H1 (cell line): ENCODE results near the gene CLCN5. TPM values are rescaled to one million over a fixed set of nuclear protein-coding genes. Genes with fewer than 3 reads are reported as not detected.

ENCODE experiments used
- CTCF ChIA-PET: fragments of 300-600 bp; sonication (Branson Sonifier 250); formaldehyde crosslinking; loops from one replicate; lab custom pipeline; 2021; ENCODE audit not compliant: partially characterized antibody; lab: Charles Lee
- POLR2A ChIA-PET: fragments of 300-600 bp; sonication (Branson Sonifier 250); formaldehyde crosslinking; loops from one replicate; lab custom pipeline; 2021; ENCODE audit warnings: inconsistent platforms; ENCODE audit not compliant: partially characterized antibody; lab: Charles Lee
- DNase-seq, 2 experiments: peaks; one replicate each; pipeline versions ENCODE4 v3.0.0 to v3.0.0-alpha.2; 2010 to 2022; ENCODE audit warnings: low spot score in 2 of 2, low read depth in 1 of 2, mixed read lengths in 1 of 2
- FAIRE-seq: peaks from 2 replicates; lab custom pipeline; 2011; peaks lifted over from hg19 to GRCh38; lab: Jason Lieb, UNC
- H2AFZ ChIP-seq: 2 replicates; pipeline ENCODE4 v1.8.1; 2012; ENCODE audit warnings: low read length, inconsistent platforms
- H2AK5ac ChIP-seq: 2 replicates; pipeline ENCODE4 v1.6.1; 2013; ENCODE audit warnings: low read depth, low read length
- H2BK120ac ChIP-seq: replicated peaks from 2 replicates; pipeline ENCODE3; 2013; ENCODE audit warnings: low read depth, low read length, inconsistent platforms
- H2BK12ac ChIP-seq: 2 replicates; pipeline ENCODE4 v1.6.1; 2013; ENCODE audit warnings: low read depth, low read length
- H2BK15ac ChIP-seq: 2 replicates; pipeline ENCODE4 v1.6.1; 2013; ENCODE audit warnings: low read length
- H2BK20ac ChIP-seq: 2 replicates; pipeline ENCODE4 v1.6.1; 2013; ENCODE audit warnings: low read length
- H2BK5ac ChIP-seq: 2 replicates; pipeline ENCODE4 v1.6.1; 2013; ENCODE audit warnings: low read depth, low read length
- H3K14ac ChIP-seq: 2 replicates; pipeline ENCODE4 v1.6.1; 2013; ENCODE audit warnings: inconsistent platforms; ENCODE audit not compliant: insufficient read length
- H3K18ac ChIP-seq: 2 replicates; pipeline ENCODE4 v1.6.1; 2013; ENCODE audit warnings: low read length; ENCODE audit errors: extremely low read depth
- H3K23ac ChIP-seq: 2 replicates; pipeline ENCODE4 v1.6.1; 2013; ENCODE audit warnings: inconsistent platforms; ENCODE audit not compliant: insufficient read length
- H3K23me2 ChIP-seq: 2 replicates; pipeline ENCODE4 v1.6.1; 2013; ENCODE audit warnings: low read depth, low read length
- H3K27ac ChIP-seq: 2 replicates; pipeline ENCODE4 v1.6.1; 2011; ENCODE audit warnings: low read depth, low read length, inconsistent platforms
- H3K27me3 ChIP-seq, 4 experiments: replicated peaks in 1 of 4; 1 replicate in 1 of 4; 2 replicates in 3 of 4; pipeline versions ENCODE4 v1.6.1 to v1.8.1; 2011 to 2013; ENCODE audit warnings: low read length in 3 of 4, mild to moderate bottlenecking in 3 of 4, inconsistent platforms in 2 of 4, mixed read lengths in 2 of 4, moderate library complexity in 1 of 4; ENCODE audit not compliant: control insufficient read depth in 3 of 4, insufficient read depth in 3 of 4; ENCODE audit errors: extremely low read depth in 1 of 4
- H3K36me3 ChIP-seq, 4 experiments: 2 replicates each; pipeline versions ENCODE4 v1.6.1 to v1.8.1; 2011 to 2013; ENCODE audit warnings: mild to moderate bottlenecking in 4 of 4, low read length in 3 of 4, moderate library complexity in 2 of 4, control low read depth in 1 of 4, inconsistent platforms in 1 of 4; ENCODE audit not compliant: insufficient read depth in 4 of 4, control insufficient read depth in 2 of 4
- H3K4ac ChIP-seq: replicated peaks from 2 replicates; pipeline ENCODE3; 2013; ENCODE audit warnings: low read length, low read depth, mixed read lengths, inconsistent platforms; ENCODE audit not compliant: insufficient read length
- H3K4me1 ChIP-seq, 4 experiments: replicated peaks in 1 of 4; 1 replicate in 1 of 4; 2 replicates in 3 of 4; pipeline versions ENCODE4 v1.6.1 to v1.8.1; 2011 to 2013; ENCODE audit warnings: low read length in 3 of 4, inconsistent platforms in 2 of 4, mixed read lengths in 1 of 4; ENCODE audit not compliant: insufficient read depth in 4 of 4, control insufficient read depth in 3 of 4
- H3K4me2 ChIP-seq, 2 experiments: 2 replicates each; pipeline versions ENCODE4 v1.6.1 to v1.8.1; 2011 to 2013; ENCODE audit warnings: low read depth in 2 of 2, low read length in 2 of 2, control low read depth in 1 of 2, inconsistent platforms in 1 of 2, mild to moderate bottlenecking in 1 of 2; ENCODE audit not compliant: insufficient read depth in 1 of 2
- H3K4me3 ChIP-seq, 4 experiments: fragments of 200-600, 300-600 bp in 1 of 4; sonication (generic), shearing (Covaris generic), sonication (Bioruptor Twin) in 1 of 4; 2 replicates each; pipeline versions ENCODE4 v1.5.1 to v1.8.1; 2011 to 2016; ENCODE audit warnings: low read length in 4 of 4, low read depth in 3 of 4, control low read depth in 2 of 4, inconsistent platforms in 2 of 4, mild to moderate bottlenecking in 2 of 4, mixed read lengths in 1 of 4, moderate library complexity in 1 of 4; ENCODE audit not compliant: insufficient read depth in 2 of 4; ENCODE audit errors: extremely low read depth in 1 of 4
- H3K56ac ChIP-seq: replicated peaks from 2 replicates; pipeline ENCODE3; 2013; ENCODE audit warnings: low read depth, mild to moderate bottlenecking, mixed read lengths, low read length, inconsistent platforms; ENCODE audit not compliant: insufficient read length
- H3K79me1 ChIP-seq: 2 replicates; pipeline ENCODE4 v1.6.1; 2013; ENCODE audit warnings: low read depth, low read length, control low read depth
- H3K79me2 ChIP-seq, 2 experiments: 2 replicates each; pipeline versions ENCODE4 v1.6.1 to v1.8.1; 2012 to 2013; ENCODE audit warnings: low read length in 2 of 2, mild to moderate bottlenecking in 2 of 2, inconsistent platforms in 1 of 2; ENCODE audit not compliant: insufficient read depth in 2 of 2, control insufficient read depth in 1 of 2
- H3K9ac ChIP-seq, 4 experiments: replicated peaks in 1 of 4; 1 replicate in 1 of 4; 2 replicates in 3 of 4; pipeline versions ENCODE4 v1.6.1 to v1.8.1; 2011 to 2013; ENCODE audit warnings: low read depth in 3 of 4, low read length in 3 of 4, control low read depth in 2 of 4, mild to moderate bottlenecking in 2 of 4, moderate library complexity in 2 of 4, inconsistent platforms in 1 of 4; ENCODE audit errors: extremely low read depth in 1 of 4
- H3K9me3 ChIP-seq, 2 experiments: 2 replicates each; pipeline versions ENCODE4 v1.6.1 to v1.8.1; 2012 to 2013; ENCODE audit warnings: mild to moderate bottlenecking in 2 of 2, moderate library complexity in 2 of 2, control low read depth in 1 of 2, inconsistent platforms in 1 of 2, low read depth in 1 of 2, low read length in 1 of 2, mixed read lengths in 1 of 2; ENCODE audit not compliant: insufficient read depth in 2 of 2
- H4K20me1 ChIP-seq, 2 experiments: replicated peaks in 1 of 2; 2 replicates each; pipeline versions ENCODE3 to v1.8.1; 2011 to 2013; ENCODE audit warnings: inconsistent platforms in 2 of 2, low read length in 2 of 2, mild to moderate bottlenecking in 1 of 2; ENCODE audit not compliant: insufficient read depth in 2 of 2, control insufficient read depth in 1 of 2
- H4K5ac ChIP-seq: 2 replicates; pipeline ENCODE4 v1.6.1; 2013; ENCODE audit warnings: low read length, low read depth, mixed read lengths, inconsistent platforms; ENCODE audit not compliant: insufficient read length
- H4K8ac ChIP-seq: 2 replicates; pipeline ENCODE4 v1.8.0; 2013; ENCODE audit warnings: mild to moderate bottlenecking, moderate library complexity, low read length, inconsistent platforms; ENCODE audit not compliant: insufficient read depth; ENCODE audit errors: extremely low read depth
- H4K91ac ChIP-seq: replicated peaks from 2 replicates; pipeline ENCODE3; 2013; ENCODE audit warnings: low read length, mixed read lengths, inconsistent platforms; ENCODE audit not compliant: insufficient read length
- BACH1 ChIP-seq: IDR thresholded peaks from 2 replicates; pipeline ENCODE4 v1.6.1; 2012; ENCODE audit warnings: low read length, improper control_type of control experiment
- CBX5 ChIP-seq: fragments of 300-800, 300-1000 bp; sonication (generic); IDR thresholded peaks from 2 replicates; pipeline ENCODE4 v1.7.1; 2016; ENCODE audit warnings: antibody characterized with exemption, low read length, low read depth
- JUN ChIP-seq: IDR thresholded peaks from 2 replicates; pipeline ENCODE4 v1.6.1; 2011; ENCODE audit warnings: low read depth, mild to moderate bottlenecking, improper control_type of control experiment, low read length
- JUND ChIP-seq: IDR thresholded peaks from 2 replicates; pipeline ENCODE4 v1.6.1; 2011; ENCODE audit warnings: mild to moderate bottlenecking, improper control_type of control experiment, low read length
- RXRA ChIP-seq: IDR thresholded peaks from 2 replicates; pipeline ENCODE4 v1.6.1; 2011; ENCODE audit warnings: low read depth, mild to moderate bottlenecking, low read length, moderate library complexity; ENCODE audit not compliant: insufficient read depth
- SAP30 ChIP-seq: fragments of 300-600 bp; sonication (generic); IDR thresholded peaks from 2 replicates; pipeline ENCODE4 v1.7.1; 2012; ENCODE audit warnings: low read length, moderate library complexity, mild to moderate bottlenecking, inconsistent platforms; ENCODE audit not compliant: insufficient read depth, insufficient replicate concordance
- SP1 ChIP-seq: IDR thresholded peaks from 2 replicates; pipeline ENCODE4 v1.6.1; 2011; ENCODE audit warnings: low read depth, low read length
- SP2 ChIP-seq: IDR thresholded peaks from 2 replicates; pipeline ENCODE4 v1.6.1; 2012; ENCODE audit warnings: mild to moderate bottlenecking, low read length, inconsistent platforms
- SP4 ChIP-seq: IDR thresholded peaks from 2 replicates; pipeline ENCODE4 v1.6.1; 2012; ENCODE audit warnings: low read length, inconsistent platforms
- WGBS, 2 experiments: shearing (Covaris generic) in 1 of 2; methylation state at CpG; one replicate each; pipeline versions ENCODE4 v1.1.6 to v1.1.7; 2013 to 2015; ENCODE audit warnings: low lambda C conversion rate in 2 of 2, mixed read lengths in 2 of 2, inconsistent platforms in 1 of 2, low coverage in 1 of 2, missing lambda C conversion rate in 1 of 2; ENCODE audit not compliant: insufficient replicate concordance in 2 of 2, insufficient coverage in 1 of 2, insufficient read length in 1 of 2; ENCODE audit errors: extremely low coverage in 1 of 2, missing lambda C conversion rate in 1 of 2; 5-methylcytosine and 5-hydroxymethylcytosine counted together
- polyA plus RNA-seq, 7 experiments: library from polyadenylated mRNA; depleted of rRNA in 3 of 7; stranded (reverse) in 5 of 7; unstranded in 2 of 7; fragments of >200 nt in 5 of 7; fragments of 200-250 nt in 2 of 7; gene quantifications; 1 replicate in 5 of 7; 2 replicates in 1 of 7; 4 replicates in 1 of 7; pipeline versions ENCODE4 v1.2.1 to v1.2.3, GENCODE V29; 2011 to 2013; ENCODE audit warnings: missing spikeins in 2 of 7, mixed read lengths in 2 of 7
- total RNA-seq: library from RNA; stranded (reverse); fragmentation: NEBNext Ultra II Directional; extraction: Animal tissue kit (Norgen Biotek cat#: 25700); gene quantifications from 2 replicates; pipeline ENCODE4 v1.2.1, GENCODE V29; 2021

CLCN5 gene
- total and polyA plus RNA-seq, 2 of the 8 experiments (the other 6 are each of a cell fraction or from before 2014, with no cell fraction given) = 4.2 to 9.7 TPM

- CTCF ChIA-PET = interaction anchor here (0.5 to 0.7 kb wide), 3 partner anchors 10 to 73 kb away, joined by 3 to 4 read pairs (median 4); no protein-coding TSS in a partner anchor
- POLR2A ChIA-PET = no interaction called here
These were observed 76.7 kb downstream of the CLCN5 start for GRCh38 chrX:49999087-49999486.

More at GRCh38 chrX:49999087-49999486, 76.7 kb downstream of the CLCN5 start:
- H4K91ac ChIP-seq = no peak overlapping the region
- no peak overlapping the region for H2AFZ ChIP-seq
- no peak overlapping the region for H3K23ac ChIP-seq
- H4K20me1 ChIP-seq = no peaks in the 10 kb centered on the region
- no peak overlapping the region for H2BK5ac ChIP-seq
- no peak overlapping the region for H3K4me3 ChIP-seq
- FAIRE-seq = no peak
- no peak overlapping the region for H3K9ac ChIP-seq
- H2BK20ac ChIP-seq = no peak overlapping the region
- H2BK12ac ChIP-seq = no peak overlapping the region
- H2BK15ac ChIP-seq = no peak overlapping the region
- H2BK120ac ChIP-seq = no peak overlapping the region
- H2AK5ac ChIP-seq = no peak overlapping the region
- H3K36me3 ChIP-seq = no peaks in the 10 kb centered on the region
- no peak overlapping the region for H4K5ac ChIP-seq
- no peaks in the 10 kb centered on the region for H3K4me1 ChIP-seq
- H3K14ac ChIP-seq = no peak overlapping the region
- TF ChIP-seq JUN (no peak), CBX5 (no peak), SP4 (no peak), JUND (no peak), RXRA (no peak), SAP30 (no peak), SP1 (no peak), BACH1 (no peak), SP2 (no peak)
- TF ChIP-seq, all 59 proteins: peak for 0
- no peak overlapping the region for H3K4me2 ChIP-seq
- no peak overlapping the region for H3K27ac ChIP-seq
- 86% methylated on average over 3 of the region's 3 CpGs; no CpG with 5 or more reads in 1 of the 2 experiments for WGBS, 2 experiments
- H3K9me3 ChIP-seq = no peaks in the 10 kb centered on the region
- DNase-seq = no peak
- no peak overlapping the region for H3K56ac ChIP-seq
- H3K79me1 ChIP-seq = no peaks in the 10 kb centered on the region
- no peak overlapping the region for H4K8ac ChIP-seq
- no peaks in the 10 kb centered on the region for H3K79me2 ChIP-seq
- H3K23me2 ChIP-seq = no peaks in the 10 kb centered on the region
- H3K27me3 ChIP-seq = no peaks in the 10 kb centered on the region
- no peak overlapping the region for H3K4ac ChIP-seq
- no peak overlapping the region for H3K18ac ChIP-seq
